Limb (tissue), 2 donors: ENCODE measurements around the gene ANK3.
"Not testable (repeated sequence)": the region's sequence is repeated elsewhere in the genome, so short reads cannot be mapped to it uniquely, and the experiment has no call there.

Experiments used
- DNase-seq, 2 donors: peaks; one replicate each; pipeline ENCODE4 v3.0.0-alpha.2; 2016; ENCODE audit errors: extremely low spot score in 2 of 2

ANK3 gene

GRCh38 chr10:60041489-60042133 is 348.1 kb downstream of the ANK3 start:
- no peak for DNase-seq

GRCh38 chr10:60040014-60040662 is 349.5 kb downstream of the ANK3 start:
- DNase-seq, result no peak

GRCh38 chr10:60035984-60036383 is 353.7 kb downstream of the ANK3 start:
- DNase-seq, result no peak

- not testable (repeated sequence) for DNase-seq
These were observed 354.3 kb downstream of the ANK3 start for GRCh38 chr10:60035375-60035774.

- peak; percentile 21 to 41 for DNase-seq
These were observed 357.0 kb downstream of the ANK3 start for GRCh38 chr10:60032723-60033122.

- DNase-seq, result no peak
These were observed 358.0 kb downstream of the ANK3 start for GRCh38 chr10:60031664-60032063.

GRCh38 chr10:60031183-60031582 is 358.5 kb downstream of the ANK3 start:
- DNase-seq, result no peak

GRCh38 chr10:60029475-60029874 is 360.2 kb downstream of the ANK3 start:
- DNase-seq, result no peak

GRCh38 chr10:60028081-60028480 is 361.6 kb downstream of the ANK3 start:
- DNase-seq, result no peak

- DNase-seq, result no peak
These were observed 364.4 kb downstream of the ANK3 start for GRCh38 chr10:60025279-60025678.

GRCh38 chr10:60024506-60024905 is 365.2 kb downstream of the ANK3 start:
- no peak for DNase-seq

- DNase-seq, result no peak
These were observed 366.4 kb downstream of the ANK3 start for GRCh38 chr10:60023155-60023877.

GRCh38 chr10:60021361-60021760 is 368.3 kb downstream of the ANK3 start:
- DNase-seq, result no peak

- DNase-seq, result no peak
These were observed 372.9 kb downstream of the ANK3 start for GRCh38 chr10:60016794-60017193.

- DNase-seq, result no peak
These were observed 379.8 kb downstream of the ANK3 start for GRCh38 chr10:60009710-60010383.

- no peak for DNase-seq
These were observed 380.4 kb downstream of the ANK3 start for GRCh38 chr10:60009276-60009675.

- no peak for DNase-seq
These were observed 380.9 kb downstream of the ANK3 start for GRCh38 chr10:60008816-60009215.

- no peak for DNase-seq
These were observed 383.6 kb downstream of the ANK3 start for GRCh38 chr10:60006062-60006461.

- peak; percentile 43 to 48 for DNase-seq
These were observed 385.8 kb downstream of the ANK3 start for GRCh38 chr10:60003651-60004523.

GRCh38 chr10:60000747-60001146 is 388.9 kb downstream of the ANK3 start:
- no peak for DNase-seq
